ENCODE measurements around the gene MYO18A. TPM values are rescaled to one million over a fixed set of nuclear protein-coding genes. Genes with fewer than 3 reads are reported as not detected.

MYO18A gene
- total and polyA plus RNA-seq, 10 of the 15 experiments (the other 5 are each of a cell fraction or from before 2014, with no cell fraction given) = 2.9 to 66.0 (median 24.5) TPM

- H3K27me3 ChIP-seq (replicated peaks in 1 of 2; ENCODE audit: control insufficient read depth in 2 of 2, insufficient read depth in 2 of 2, low read length in 1 of 2) = no peaks in the 10 kb centered on the region
- BruUV-seq (replicated peaks) = no TSS peak
- no peaks in the 10 kb centered on the region for H4K20me1 ChIP-seq (ENCODE audit: control insufficient read depth, insufficient read depth)
- ChIA-PET SMC1A (ENCODE audit: uncharacterized antibody, unreplicated experiment) (interaction anchor here (0.6 to 0.8 kb wide), 2 partner anchors 15 to 16 kb away, joined by 3 read pairs; no protein-coding TSS in a partner anchor), RAD21 (ENCODE audit: unreplicated experiment) (no interaction called here), CTCF (interaction anchor here (1.2 kb wide), 1 partner anchor 34 kb away, joined by 4 read pairs; no protein-coding TSS in a partner anchor), POLR2A (no interaction called here)
- H3K4me2 ChIP-seq (ENCODE audit: control insufficient read depth, insufficient read depth) = no peak overlapping the region
- no peaks in the 10 kb centered on the region; a peak in 1 of 4 replicates for H3K36me3 ChIP-seq (ENCODE audit: control insufficient read depth in 2 of 2, insufficient read depth in 2 of 2, low read length in 1 of 2)
- FAIRE-seq (no peak), DNase-seq (ENCODE audit: low read depth, low spot score) (no peak), ATAC-seq (no peak)
- no peak overlapping the region for H3K27ac ChIP-seq (ENCODE audit: control insufficient read depth, insufficient read depth)
- in situ Hi-C loops (cut with MboI) (no loop called here), intact Hi-C loops (cut with micrococcal nuclease; ENCODE audit: unreplicated experiment) (no loop called here)
- H3K4me3 ChIP-seq = no peak overlapping the region
- 95% methylated on average over 11 of the region's 11 CpGs for WGBS (ENCODE audit: insufficient coverage, insufficient replicate concordance, low lambda C conversion rate, missing lambda C conversion rate)
- no peak overlapping the region for H2AFZ ChIP-seq (ENCODE audit: control insufficient read depth, low read depth, low read length)
- H3K9me3 ChIP-seq (replicated peaks; ENCODE audit: control insufficient read depth, insufficient read depth, low read length) = no peaks in the 10 kb centered on the region
- TF ChIP-seq LARP7 (IDR thresholded peaks at IDR 0.05) (no peak), USF2 (IDR thresholded peaks at IDR 0.05; ENCODE audit: borderline replicate concordance, low read depth, low read length) (no peak), HDAC6 (IDR thresholded peaks at IDR 0.05; ENCODE audit: unreplicated experiment) (no peak), SMC3 (IDR thresholded peaks at IDR 0.05; ENCODE audit: borderline replicate concordance, low read length) (no peak), TBL1XR1 (IDR thresholded peaks at IDR 0.05; ENCODE audit: low read depth, low read length) (no peak), ZBTB40 (IDR thresholded peaks at IDR 0.05; ENCODE audit: borderline replicate concordance) (no peak), ZZZ3 (IDR thresholded peaks at IDR 0.05; ENCODE audit: control insufficient read depth, insufficient read length, low read depth) (no peak)
- H3K79me2 ChIP-seq (ENCODE audit: control insufficient read depth, insufficient read depth, low read length) = no peaks in the 10 kb centered on the region
- H3K4me1 ChIP-seq (ENCODE audit: control insufficient read depth, insufficient read depth, low read length) = peaks cover 7% of the 10 kb centered on the region
- no peak overlapping the region for H3K9ac ChIP-seq (ENCODE audit: control insufficient read depth, insufficient read depth, low read length)
These were observed 22.1 kb downstream of the MYO18A start for GRCh38 chr17:29158096-29158487.

All from GM12878 (cell line).